IPS DF 6.9 (cell line): ENCODE results near the gene ZDHHC24.
"Not testable (repeated sequence)": the region's sequence is repeated elsewhere in the genome, so short reads cannot be mapped to it uniquely, and the experiment has no call there.

Experiments used
- DNase-seq: peaks from one replicate; pipeline ENCODE4 v3.0.0-alpha.2; 2013; ENCODE audit warnings: low read depth, low spot score
- H3K27ac ChIP-seq: one replicate; pipeline ENCODE4 v1.5.1; 2013; ENCODE audit warnings: low read length, control low read depth
- H3K27me3 ChIP-seq: 2 replicates; pipeline ENCODE4 v1.6.1; 2013; ENCODE audit warnings: mild to moderate bottlenecking, low read length; ENCODE audit not compliant: control insufficient read depth, insufficient read depth
- H3K36me3 ChIP-seq: 2 replicates; pipeline ENCODE4 v1.6.1; 2013; ENCODE audit warnings: low read length; ENCODE audit not compliant: control insufficient read depth, insufficient read depth
- H3K4me1 ChIP-seq: 2 replicates; pipeline ENCODE4 v1.6.1; 2013; ENCODE audit warnings: low read length; ENCODE audit not compliant: control insufficient read depth, insufficient read depth
- H3K4me3 ChIP-seq: 2 replicates; pipeline ENCODE4 v1.5.1; 2013; ENCODE audit warnings: mild to moderate bottlenecking, low read length
- H3K9me3 ChIP-seq: 2 replicates; pipeline ENCODE4 v1.6.1; 2013; ENCODE audit warnings: low read length, inconsistent platforms; ENCODE audit not compliant: control insufficient read depth, insufficient read depth
- WGBS: extraction: QIAGEN DNeasy Blood & Tissue Kit; methylation state at CpG from one replicate; pipeline ENCODE4 v1.1.7; 2013; ENCODE audit warnings: mixed read lengths, missing lambda C conversion rate; ENCODE audit not compliant: insufficient read length, insufficient coverage; 5-methylcytosine and 5-hydroxymethylcytosine counted together

Gene ZDHHC24

DNA sequence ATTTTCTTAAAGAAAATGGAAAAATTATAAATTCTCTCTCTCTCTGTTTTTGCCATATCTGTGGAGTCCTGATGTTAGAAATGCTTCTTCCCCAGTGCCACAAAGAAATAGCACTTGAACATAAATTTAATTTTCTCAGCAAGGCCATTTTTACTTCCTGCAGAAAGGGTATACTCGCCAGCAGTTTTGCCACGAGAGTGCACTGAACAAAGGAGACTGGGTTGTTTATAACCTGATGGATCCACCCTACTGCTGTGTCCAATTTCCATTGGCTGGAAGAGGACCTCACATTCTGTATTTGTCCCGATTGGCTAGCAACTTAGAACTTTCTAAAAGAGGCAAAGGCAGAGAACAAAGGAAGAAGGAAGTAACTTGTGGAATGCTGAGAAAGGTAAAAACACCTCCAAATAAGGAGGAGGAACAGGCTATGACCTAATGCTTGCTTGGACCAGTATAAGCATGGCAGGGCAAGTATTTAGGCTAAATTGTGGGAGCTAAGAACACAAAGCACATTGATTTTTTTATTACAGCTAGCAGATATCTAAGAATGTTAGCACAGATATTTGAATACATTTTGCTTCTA is 36.8 kb upstream of the ZDHHC24 start:
- WGBS: no CpG with 5 or more reads among the region's 3 CpGs
- H3K4me1 ChIP-seq, H3K4me3 ChIP-seq, H3K27ac ChIP-seq, H3K36me3 ChIP-seq, DNase-seq, H3K9me3 ChIP-seq, H3K27me3 ChIP-seq: not testable (repeated sequence)

DNA sequence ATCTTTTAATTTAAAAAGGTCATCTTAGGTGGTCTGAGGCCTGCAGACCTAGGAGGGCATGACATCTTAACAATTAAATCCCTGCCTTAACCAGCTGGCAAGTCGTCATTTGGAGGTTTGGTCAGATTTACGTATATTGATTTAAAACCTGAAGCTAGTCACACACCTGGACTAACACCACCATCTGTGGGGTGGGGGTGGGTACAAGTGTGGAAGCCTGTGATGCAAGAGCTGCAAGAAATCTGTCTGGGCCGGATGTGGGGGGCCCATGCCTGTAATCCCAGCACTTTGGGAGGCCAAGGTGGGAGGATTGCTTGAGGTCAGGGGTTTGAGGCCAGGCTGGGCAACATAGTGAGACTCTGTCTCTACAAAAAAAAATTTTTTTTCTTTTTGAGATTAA is 35.4 kb upstream of the ZDHHC24 start:
- no peaks in the 10 kb centered on the region; the same call in 1 of the 2 replicates for H3K9me3 ChIP-seq
- H3K4me1 ChIP-seq: no peaks in the 10 kb centered on the region
- no CpG with 5 or more reads among the region's 3 CpGs for WGBS
- no peak for DNase-seq
- H3K4me3 ChIP-seq: no peak overlapping the region
- H3K27ac ChIP-seq: no peak overlapping the region
- H3K36me3 ChIP-seq: no peaks in the 10 kb centered on the region
- H3K27me3 ChIP-seq: no peaks in the 10 kb centered on the region

DNA sequence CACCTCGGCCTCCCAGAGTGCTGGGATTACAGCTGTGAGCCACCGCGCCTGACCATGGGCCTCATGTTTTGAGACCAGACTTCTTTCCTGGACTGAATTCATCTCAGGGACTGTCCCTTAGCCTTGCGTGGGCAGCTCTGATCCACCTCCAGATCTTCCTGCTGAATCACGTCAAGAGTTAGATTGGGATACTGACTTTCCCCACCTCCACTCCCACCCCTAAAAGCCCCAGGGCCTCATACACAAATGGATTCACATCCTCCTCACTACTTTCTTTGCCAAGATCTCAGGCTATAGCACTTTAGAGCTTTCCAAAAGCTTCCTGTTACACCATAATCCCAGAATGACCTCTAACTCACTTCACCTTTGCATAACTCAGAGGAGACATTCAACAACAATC is 35.0 kb upstream of the ZDHHC24 start:
- DNase-seq: no peak
- Histone ChIP-seq H3K27ac (no peak overlapping the region), H3K36me3 (no peaks in the 10 kb centered on the region), H3K9me3 (no peaks in the 10 kb centered on the region; the same call in 1 of the 2 replicates), H3K27me3 (no peaks in the 10 kb centered on the region), H3K4me1 (no peaks in the 10 kb centered on the region), H3K4me3 (no peak overlapping the region)
- WGBS: no CpG with 5 or more reads among the region's 5 CpGs

DNA sequence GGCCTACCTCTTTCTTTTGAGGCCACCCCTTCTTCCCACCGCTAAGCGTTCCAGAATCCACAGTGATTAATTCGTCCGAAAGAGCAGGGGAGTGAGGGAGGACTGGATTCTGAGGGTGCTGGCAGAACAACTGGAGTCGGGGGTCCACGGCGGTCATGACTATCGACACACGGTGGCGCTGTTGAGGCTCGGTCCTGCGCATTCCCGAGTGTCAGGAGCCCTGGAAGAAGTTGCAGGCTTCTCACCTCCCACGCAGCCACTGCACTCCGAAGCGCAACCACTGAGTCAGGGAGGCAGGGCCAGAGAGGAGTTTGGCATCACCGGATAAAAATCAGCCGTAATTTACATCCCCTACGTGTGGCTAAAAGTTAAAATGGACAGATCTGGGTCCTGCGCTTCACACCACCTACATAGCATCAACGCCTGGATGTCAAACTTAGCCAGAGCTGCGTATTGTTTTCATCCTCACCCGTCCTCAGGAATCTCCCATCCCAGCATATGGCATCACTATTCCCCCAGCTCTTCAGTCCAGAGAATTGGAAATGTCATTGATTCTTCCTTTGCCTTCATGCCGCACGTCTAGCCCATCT is 33.3 kb upstream of the ZDHHC24 start:
- Histone ChIP-seq H3K4me1 (no peaks in the 10 kb centered on the region), H3K9me3 (no peaks in the 10 kb centered on the region; the same call in 1 of the 2 replicates), H3K4me3 (no peak overlapping the region), H3K36me3 (no peaks in the 10 kb centered on the region), H3K27me3 (no peaks in the 10 kb centered on the region), H3K27ac (no peak overlapping the region)
- peak; percentile 63 for DNase-seq
- no CpG with 5 or more reads among the region's 25 CpGs for WGBS

DNA sequence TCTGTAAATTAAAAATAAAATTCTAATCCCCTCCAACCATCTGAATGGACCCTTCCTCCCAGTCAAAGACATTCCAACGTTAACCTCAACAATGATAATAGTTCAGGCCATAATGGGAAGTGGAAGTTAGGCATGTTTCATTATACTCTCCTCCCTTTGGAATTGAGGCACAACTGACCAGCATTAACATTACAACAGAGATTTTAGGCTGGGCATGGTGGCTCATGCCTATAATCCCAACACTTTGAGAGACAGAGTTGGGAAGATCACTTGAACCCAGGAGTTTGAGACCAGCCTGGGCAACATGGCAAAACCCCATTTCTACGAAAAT is 25.0 kb upstream of the ZDHHC24 start:
- H3K36me3 ChIP-seq: no peaks in the 10 kb centered on the region
- H3K9me3 ChIP-seq: no peaks in the 10 kb centered on the region
- H3K4me1 ChIP-seq: peaks cover 1% of the 10 kb centered on the region; the same call in 1 of the 2 replicates
- no peak overlapping the region for H3K4me3 ChIP-seq
- H3K27me3 ChIP-seq: no peaks in the 10 kb centered on the region
- H3K27ac ChIP-seq: no peak overlapping the region
- DNase-seq: no peak
- no CpG with 5 or more reads among the region's 2 CpGs for WGBS

DNA sequence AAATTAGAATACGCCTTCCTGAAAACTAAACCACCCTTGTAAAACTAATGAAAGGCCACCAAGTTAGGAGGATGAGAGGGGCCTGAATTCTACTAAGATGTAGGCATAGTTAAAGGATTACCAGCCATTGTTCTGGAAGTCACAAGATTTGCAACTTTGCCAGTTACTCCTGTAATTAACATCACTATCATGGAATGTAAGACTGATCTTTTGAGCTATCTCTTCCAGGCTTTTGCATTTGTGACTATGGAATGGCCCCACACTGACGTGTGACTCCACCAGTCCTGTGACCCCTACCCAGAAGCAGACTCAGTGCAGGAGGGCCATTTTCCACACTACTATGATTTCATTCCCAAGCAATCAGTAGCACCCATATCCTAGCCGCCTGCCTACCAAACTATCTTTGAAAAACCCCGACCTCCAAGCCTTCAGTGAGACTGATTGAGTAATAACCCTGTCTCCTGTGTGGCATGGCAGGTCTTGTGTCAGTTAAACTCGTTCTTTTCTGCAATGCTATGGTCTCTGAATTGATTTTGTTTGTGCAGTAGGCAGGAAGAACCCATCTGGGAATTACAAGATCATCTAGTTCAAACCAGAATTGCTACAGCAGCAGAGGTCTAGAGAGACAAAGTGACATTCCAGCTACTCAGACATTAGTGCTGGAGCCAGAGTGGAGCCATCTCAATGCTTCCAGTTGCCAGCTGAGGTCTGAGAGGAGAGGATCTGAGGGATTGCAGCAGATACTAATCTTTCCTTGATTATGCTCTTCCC is 24.4 kb upstream of the ZDHHC24 start:
- Histone ChIP-seq H3K4me1 (peaks cover 1% of the 10 kb centered on the region; the same call in 1 of the 2 replicates), H3K4me3 (no peak overlapping the region), H3K27me3 (no peaks in the 10 kb centered on the region), H3K27ac (no peak overlapping the region), H3K9me3 (no peaks in the 10 kb centered on the region), H3K36me3 (no peaks in the 10 kb centered on the region)
- DNase-seq: no peak
- WGBS: no CpG with 5 or more reads among the region's 5 CpGs

DNA sequence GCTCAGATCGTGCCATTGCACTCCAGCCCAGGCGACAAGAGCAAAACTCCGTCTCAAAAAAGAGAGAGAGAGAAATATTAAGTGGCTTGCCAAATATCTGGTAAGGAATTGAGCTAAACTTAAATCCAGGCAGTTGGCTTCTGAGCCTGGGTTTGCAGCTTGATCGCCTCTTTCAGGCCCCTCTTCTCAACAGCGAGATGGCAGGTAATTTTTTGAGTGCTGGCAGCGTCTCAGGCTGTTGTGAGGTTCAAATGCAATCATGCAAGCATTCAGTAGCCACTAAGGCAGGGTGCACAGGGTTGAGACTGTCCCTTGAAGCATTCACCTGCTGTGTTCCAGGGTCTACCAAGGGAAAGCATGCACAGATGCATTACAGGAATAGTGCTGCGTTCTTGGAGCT is 23.2 kb upstream of the ZDHHC24 start:
- Histone ChIP-seq H3K27ac (no peak overlapping the region), H3K27me3 (no peaks in the 10 kb centered on the region), H3K9me3 (no peaks in the 10 kb centered on the region), H3K36me3 (no peaks in the 10 kb centered on the region), H3K4me3 (no peak overlapping the region), H3K4me1 (peaks cover 1% of the 10 kb centered on the region; the same call in 1 of the 2 replicates)
- DNase-seq: no peak
- no CpG with 5 or more reads among the region's 7 CpGs for WGBS

DNA sequence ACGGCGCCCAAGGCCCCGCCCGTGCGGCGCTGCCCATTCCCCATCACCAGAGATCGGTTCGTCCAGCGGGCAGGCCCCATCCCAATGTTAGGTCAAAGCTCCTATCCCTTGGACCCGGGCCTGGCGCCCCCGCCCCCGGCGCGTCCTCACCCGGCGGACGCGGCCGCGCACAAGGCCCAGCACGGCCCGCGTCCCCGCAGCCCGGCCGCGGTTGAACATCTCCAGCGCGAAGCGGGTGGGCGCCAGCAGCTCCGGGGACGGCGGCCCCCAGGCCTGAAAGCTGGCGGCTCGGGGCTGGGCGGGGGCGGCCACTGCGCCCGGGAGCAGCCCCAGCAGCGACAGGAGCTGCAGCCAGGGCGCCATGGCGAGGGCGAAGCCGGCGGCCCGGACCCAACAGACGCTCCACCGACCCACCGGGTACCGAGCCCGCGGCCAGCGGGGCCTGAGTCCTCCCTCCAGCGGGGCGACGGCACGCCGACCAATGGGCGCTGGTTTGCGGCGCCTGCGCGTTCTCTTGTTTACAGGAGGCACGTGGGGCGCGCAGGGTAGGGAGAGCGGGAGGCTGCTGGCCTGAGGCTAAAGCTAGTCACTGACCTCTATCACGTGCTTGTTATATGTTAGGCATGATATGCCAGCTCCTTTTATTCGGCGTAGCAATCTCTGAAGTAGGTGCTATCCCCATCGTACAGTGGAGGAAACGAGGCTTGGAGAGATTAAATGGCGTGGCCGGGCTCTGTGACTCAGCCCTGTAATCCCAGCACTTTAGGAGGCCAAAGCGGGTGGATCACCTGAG is 22.5 kb upstream of the ZDHHC24 start, which contains the start of gene CTSF:
CTSF (minus strand) TSS at position 483 of the 793 bp plus-strand sequence; CDS start at position 363, 120 bp downstream.
- Histone ChIP-seq H3K4me1 (peaks cover 1% of the 10 kb centered on the region; the same call in 1 of the 2 replicates), H3K27me3 (no peaks in the 10 kb centered on the region), H3K9me3 (no peaks in the 10 kb centered on the region), H3K27ac (no peak within 1 kb of the TSS), H3K4me3 (no peak within 1 kb of the TSS), H3K36me3 (0 out of 2 replicates have a peak, but pooled peaks cover 2% of the 10 kb centered on the region)
- DNase-seq: no peak
- no CpG with 5 or more reads among the region's 77 CpGs for WGBS

DNA sequence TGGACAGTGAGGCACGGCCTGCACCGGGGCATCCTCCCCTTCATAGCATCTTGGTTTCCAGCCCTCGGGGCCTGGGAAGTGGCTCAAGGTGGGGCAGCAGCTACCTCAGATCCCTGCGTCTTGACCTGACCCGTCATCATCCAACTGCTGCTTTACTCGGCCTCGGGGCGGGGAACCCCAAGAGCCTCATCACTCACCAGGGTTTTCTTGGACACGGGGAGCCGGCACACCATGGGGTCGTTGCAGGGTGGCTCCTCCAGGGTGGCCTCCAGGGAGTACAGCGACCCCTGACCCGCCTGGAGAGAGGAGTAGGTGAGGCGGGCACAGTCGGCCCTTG is 21.9 kb upstream of the ZDHHC24 start:
- H3K27me3 ChIP-seq: no peaks in the 10 kb centered on the region
- no peak overlapping the region for H3K27ac ChIP-seq
- H3K36me3 ChIP-seq: 0 out of 2 replicates have a peak, but pooled peaks cover 2% of the 10 kb centered on the region
- no peaks in the 10 kb centered on the region for H3K9me3 ChIP-seq
- H3K4me1 ChIP-seq: peaks cover 1% of the 10 kb centered on the region; the same call in 1 of the 2 replicates
- WGBS: no CpG with 5 or more reads among the region's 15 CpGs
- no peak overlapping the region for H3K4me3 ChIP-seq
- DNase-seq: no peak

DNA sequence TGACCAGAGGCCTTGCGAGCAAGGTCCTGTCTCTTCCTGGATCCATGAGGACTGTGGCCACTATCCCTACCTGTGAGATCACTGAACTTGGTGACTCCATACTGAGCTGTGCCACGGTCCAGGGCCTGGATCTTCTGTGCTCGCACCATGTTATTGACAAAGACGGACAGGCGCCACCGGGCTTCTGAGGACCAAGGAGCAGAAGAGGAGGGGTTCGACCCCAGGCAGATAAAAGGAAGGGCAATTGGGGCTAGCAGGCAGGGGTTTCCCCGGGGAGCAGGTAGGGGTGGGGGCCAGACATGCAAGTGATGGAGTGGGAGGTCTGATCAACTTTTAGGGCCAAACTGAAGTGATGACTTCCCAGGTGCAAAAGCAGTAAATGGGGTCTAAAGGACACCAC is 20.4 kb upstream of the ZDHHC24 start:
- H3K27ac ChIP-seq: no peak overlapping the region
- peaks cover 1% of the 10 kb centered on the region; the same call in 1 of the 2 replicates for H3K4me1 ChIP-seq
- H3K9me3 ChIP-seq: no peaks in the 10 kb centered on the region
- WGBS: no CpG with 5 or more reads among the region's 8 CpGs
- DNase-seq: no peak
- peaks cover 17% of the 10 kb centered on the region for H3K36me3 ChIP-seq
- no peak overlapping the region for H3K4me3 ChIP-seq
- H3K27me3 ChIP-seq: no peaks in the 10 kb centered on the region
